HEK293 (cell line): ENCODE data around the gene PIK3R3.

ENCODE experiments used
- ZNF148 ChIP-seq: fragments of 450-650 bp; formaldehyde crosslinking; IDR thresholded peaks from 2 replicates; pipeline ENCODE4 v1.5.0; 2017; ENCODE audit warnings: missing biosample characterization, missing genetic modification characterization, borderline replicate concordance
- TF ChIP-seq, protein P1 (sequence below): fragments of 450-650 bp; formaldehyde crosslinking; IDR thresholded peaks from 2 replicates; pipeline ENCODE4 v1.5.1; 2016; ENCODE audit warnings: missing biosample characterization, missing genetic modification characterization

GRCh38 chr1:46044116-46044515 is 88.3 kb downstream of the PIK3R3 start:
- TF ChIP-seq, protein P1, sequence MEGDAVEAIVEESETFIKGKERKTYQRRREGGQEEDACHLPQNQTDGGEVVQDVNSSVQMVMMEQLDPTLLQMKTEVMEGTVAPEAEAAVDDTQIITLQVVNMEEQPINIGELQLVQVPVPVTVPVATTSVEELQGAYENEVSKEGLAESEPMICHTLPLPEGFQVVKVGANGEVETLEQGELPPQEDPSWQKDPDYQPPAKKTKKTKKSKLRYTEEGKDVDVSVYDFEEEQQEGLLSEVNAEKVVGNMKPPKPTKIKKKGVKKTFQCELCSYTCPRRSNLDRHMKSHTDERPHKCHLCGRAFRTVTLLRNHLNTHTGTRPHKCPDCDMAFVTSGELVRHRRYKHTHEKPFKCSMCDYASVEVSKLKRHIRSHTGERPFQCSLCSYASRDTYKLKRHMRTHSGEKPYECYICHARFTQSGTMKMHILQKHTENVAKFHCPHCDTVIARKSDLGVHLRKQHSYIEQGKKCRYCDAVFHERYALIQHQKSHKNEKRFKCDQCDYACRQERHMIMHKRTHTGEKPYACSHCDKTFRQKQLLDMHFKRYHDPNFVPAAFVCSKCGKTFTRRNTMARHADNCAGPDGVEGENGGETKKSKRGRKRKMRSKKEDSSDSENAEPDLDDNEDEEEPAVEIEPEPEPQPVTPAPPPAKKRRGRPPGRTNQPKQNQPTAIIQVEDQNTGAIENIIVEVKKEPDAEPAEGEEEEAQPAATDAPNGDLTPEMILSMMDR (tag by site-specific recombination) = no peak
- TF ChIP-seq ZNF148 (tag by site-specific recombination) = no peak
